Measurements from ENCODE around the gene ARRB1.
"Not testable (repeated sequence)": the region's sequence is repeated elsewhere in the genome, so short reads cannot be mapped to it uniquely, and the experiment has no call there.

DNA sequence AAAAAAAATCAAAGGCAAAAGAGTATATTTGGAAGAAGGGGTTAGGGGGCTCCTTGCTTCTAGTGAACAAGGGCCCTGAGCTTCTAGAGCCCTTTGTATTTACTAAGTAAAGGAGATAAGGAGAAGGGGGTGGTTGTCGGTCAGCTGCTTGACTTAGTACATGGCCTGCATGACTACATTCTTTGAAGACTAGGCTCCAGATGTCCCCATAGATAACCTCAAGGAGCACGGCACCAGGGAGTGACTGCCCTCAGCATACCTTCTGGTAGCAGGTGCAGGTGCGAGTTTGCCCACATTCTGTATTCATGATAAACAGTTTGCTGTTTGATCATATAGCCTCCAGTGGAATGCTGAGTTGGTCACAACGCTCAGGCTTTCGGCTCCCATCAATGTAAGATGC lies 15.4 kb upstream of the ARRB1 start:
- TF ChIP-seq POLR2A (IDR thresholded peaks at IDR 0.05) = not testable (repeated sequence)
- TF ChIP-seq, protein P1, sequence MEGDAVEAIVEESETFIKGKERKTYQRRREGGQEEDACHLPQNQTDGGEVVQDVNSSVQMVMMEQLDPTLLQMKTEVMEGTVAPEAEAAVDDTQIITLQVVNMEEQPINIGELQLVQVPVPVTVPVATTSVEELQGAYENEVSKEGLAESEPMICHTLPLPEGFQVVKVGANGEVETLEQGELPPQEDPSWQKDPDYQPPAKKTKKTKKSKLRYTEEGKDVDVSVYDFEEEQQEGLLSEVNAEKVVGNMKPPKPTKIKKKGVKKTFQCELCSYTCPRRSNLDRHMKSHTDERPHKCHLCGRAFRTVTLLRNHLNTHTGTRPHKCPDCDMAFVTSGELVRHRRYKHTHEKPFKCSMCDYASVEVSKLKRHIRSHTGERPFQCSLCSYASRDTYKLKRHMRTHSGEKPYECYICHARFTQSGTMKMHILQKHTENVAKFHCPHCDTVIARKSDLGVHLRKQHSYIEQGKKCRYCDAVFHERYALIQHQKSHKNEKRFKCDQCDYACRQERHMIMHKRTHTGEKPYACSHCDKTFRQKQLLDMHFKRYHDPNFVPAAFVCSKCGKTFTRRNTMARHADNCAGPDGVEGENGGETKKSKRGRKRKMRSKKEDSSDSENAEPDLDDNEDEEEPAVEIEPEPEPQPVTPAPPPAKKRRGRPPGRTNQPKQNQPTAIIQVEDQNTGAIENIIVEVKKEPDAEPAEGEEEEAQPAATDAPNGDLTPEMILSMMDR (IDR thresholded peaks at IDR 0.05) = not testable (repeated sequence)
